HFF-Myc (cell line): ENCODE measurements around the gene SERINC2.
"Not testable (repeated sequence)": the region's sequence is repeated elsewhere in the genome, so short reads cannot be mapped to it uniquely, and the experiment has no call there.

Experiments used
- DNase-seq: peaks from one replicate; pipeline ENCODE4 v3.0.0-alpha.2; 2011; ENCODE audit warnings: low read depth; ENCODE audit errors: extremely low read depth
- H3K4me3 ChIP-seq: replicated peaks from 2 replicates; pipeline ENCODE4 v1.5.1; 2011; ENCODE audit warnings: low read depth, mild to moderate bottlenecking, control low read depth, low read length
- TF ChIP-seq, protein P1 (sequence below): IDR thresholded peaks from 2 replicates; pipeline ENCODE4 v1.5.1; 2012; ENCODE audit warnings: mild to moderate bottlenecking, low read depth, low read length, control low read depth; ENCODE audit errors: missing control alignments

The SERINC2 gene

GRCh38 chr1:31426249-31426922 is 13.4 kb downstream of the SERINC2 start:
- H3K4me3 ChIP-seq, result no peak overlapping the region
- TF ChIP-seq, protein P1, sequence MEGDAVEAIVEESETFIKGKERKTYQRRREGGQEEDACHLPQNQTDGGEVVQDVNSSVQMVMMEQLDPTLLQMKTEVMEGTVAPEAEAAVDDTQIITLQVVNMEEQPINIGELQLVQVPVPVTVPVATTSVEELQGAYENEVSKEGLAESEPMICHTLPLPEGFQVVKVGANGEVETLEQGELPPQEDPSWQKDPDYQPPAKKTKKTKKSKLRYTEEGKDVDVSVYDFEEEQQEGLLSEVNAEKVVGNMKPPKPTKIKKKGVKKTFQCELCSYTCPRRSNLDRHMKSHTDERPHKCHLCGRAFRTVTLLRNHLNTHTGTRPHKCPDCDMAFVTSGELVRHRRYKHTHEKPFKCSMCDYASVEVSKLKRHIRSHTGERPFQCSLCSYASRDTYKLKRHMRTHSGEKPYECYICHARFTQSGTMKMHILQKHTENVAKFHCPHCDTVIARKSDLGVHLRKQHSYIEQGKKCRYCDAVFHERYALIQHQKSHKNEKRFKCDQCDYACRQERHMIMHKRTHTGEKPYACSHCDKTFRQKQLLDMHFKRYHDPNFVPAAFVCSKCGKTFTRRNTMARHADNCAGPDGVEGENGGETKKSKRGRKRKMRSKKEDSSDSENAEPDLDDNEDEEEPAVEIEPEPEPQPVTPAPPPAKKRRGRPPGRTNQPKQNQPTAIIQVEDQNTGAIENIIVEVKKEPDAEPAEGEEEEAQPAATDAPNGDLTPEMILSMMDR, result no peak
- DNase-seq, result no peak

DNA sequence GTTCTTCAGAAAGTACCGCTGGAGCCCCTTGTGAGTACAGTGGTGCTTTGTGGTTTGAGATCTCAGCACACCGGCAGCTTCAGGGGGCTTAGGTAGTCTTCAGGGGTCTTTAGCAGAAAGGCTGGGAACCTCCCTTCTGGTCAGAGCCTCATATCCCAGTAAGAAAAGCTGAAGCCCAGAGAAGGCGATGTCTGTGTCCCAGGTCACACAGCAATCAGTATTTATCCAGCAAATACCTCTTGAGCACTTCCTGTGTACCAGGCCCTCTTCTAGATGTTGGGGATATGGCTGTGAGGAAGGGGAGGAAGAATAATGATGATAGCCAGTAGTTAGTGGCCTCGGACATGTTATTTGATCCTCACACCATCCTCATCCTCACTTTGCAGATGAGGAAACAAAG is 14.3 kb downstream of the SERINC2 start:
- no peak for DNase-seq
- TF ChIP-seq, protein P1, result no peak
- no peak overlapping the region for H3K4me3 ChIP-seq

DNA sequence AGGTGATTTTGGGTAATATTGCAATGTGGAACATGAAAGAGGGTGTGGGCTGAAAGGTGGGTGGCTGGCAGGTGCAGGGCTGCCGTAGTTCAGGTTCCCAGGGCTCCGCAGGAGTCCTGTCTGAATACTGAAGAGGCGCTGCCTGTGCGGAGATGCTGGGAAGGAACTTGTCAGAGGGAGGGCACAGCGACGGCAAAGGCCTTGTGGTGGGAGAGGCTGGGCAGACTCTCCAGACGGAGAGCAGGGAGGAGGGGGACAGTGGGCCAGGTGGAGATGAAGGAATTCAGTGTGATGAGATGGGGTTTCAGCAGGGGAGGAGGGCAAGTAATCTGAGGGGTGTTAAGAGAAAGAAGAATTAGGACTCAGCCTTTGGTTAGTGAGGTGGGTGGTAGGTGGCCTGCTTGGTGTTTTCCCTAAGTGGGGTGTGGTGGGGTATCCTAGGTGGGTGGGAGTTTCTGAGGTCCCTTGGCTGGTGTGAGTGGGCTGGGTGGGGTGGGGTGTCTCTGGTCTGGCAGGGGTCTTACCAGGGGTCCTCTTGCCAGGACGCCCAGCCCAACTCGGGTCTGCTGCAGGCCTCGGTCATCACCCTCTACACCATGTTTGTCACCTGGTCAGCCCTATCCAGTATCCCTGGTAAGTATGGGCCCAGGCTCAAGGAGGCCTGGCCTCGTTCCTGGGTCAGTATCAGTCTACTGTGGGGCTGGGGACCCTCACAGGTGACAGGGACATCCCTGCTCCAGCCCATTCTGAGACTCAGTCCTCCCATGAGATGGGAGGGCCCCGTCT is 15.6 kb downstream of the SERINC2 start:
- DNase-seq, result no peak
- H3K4me3 ChIP-seq, result no peak overlapping the region
- TF ChIP-seq, protein P1, result no peak

- no peak overlapping the region for H3K4me3 ChIP-seq
- no peak for DNase-seq
- TF ChIP-seq, protein P1, result no peak
Observed at GRCh38 chr1:31429583-31429982, 16.6 kb downstream of the SERINC2 start.

- not testable (repeated sequence) for H3K4me3 ChIP-seq, DNase-seq
Observed at GRCh38 chr1:31431351-31432257, 18.6 kb downstream of the SERINC2 start.

- TF ChIP-seq, protein P1, result no peak
- no peak overlapping the region for H3K4me3 ChIP-seq
- no peak for DNase-seq
Observed at GRCh38 chr1:31432592-31433395, 19.8 kb downstream of the SERINC2 start.
